ENCODE data around the gene NET1. TPM values are rescaled to one million over a fixed set of nuclear protein-coding genes. Genes with fewer than 3 reads are reported as not detected.

The NET1 gene
- total RNA-seq, 2 experiments from 2014 or later = 39.8 to 46.3 TPM

DNA sequence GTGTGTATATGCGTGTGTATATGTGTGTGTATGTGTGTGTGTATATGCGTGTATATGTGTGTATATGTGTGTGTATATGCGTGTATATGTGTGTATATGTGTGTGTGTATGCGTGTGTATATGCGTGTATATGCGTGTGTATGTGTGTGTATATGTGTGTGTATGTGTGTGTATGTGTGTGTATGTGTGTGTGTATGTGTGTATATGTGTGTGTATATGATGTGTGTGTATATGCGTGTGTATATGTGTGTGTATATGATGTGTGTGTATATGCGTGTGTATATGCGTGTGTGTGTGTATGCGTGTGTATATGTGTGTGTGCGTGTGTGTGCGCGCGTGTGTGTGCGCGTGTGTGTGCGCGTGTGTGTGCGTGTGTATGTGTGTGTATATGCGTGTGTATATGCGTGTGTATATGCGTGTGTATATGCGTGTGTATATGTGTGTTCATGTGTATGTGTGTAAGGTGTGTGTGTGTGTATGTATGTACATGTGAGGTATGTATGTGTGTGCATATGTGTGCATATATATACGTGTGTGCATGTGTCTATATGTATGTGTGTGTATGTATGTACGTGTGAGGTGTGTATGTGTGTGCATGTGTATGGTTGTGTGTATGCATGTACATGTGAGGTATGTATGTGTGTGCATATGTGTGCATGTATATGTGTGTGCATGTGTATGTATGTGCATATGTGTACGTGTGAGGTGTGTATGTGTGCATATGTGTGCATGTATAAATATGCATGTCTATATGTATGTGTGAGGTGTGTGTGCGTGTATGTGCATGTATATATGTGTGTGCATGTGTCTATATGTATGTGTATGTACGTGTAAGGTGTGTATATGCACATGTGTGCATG, 41.6 kb upstream of the NET1 start:
- POLR2A ChIA-PET = no interaction called here
- no TSS peak for BruUV-seq (replicated peaks)
- no peaks in the 10 kb centered on the region for H4K20me1 ChIP-seq (ENCODE audit: insufficient read depth, low read length)
- TF ChIP-seq, protein P1, sequence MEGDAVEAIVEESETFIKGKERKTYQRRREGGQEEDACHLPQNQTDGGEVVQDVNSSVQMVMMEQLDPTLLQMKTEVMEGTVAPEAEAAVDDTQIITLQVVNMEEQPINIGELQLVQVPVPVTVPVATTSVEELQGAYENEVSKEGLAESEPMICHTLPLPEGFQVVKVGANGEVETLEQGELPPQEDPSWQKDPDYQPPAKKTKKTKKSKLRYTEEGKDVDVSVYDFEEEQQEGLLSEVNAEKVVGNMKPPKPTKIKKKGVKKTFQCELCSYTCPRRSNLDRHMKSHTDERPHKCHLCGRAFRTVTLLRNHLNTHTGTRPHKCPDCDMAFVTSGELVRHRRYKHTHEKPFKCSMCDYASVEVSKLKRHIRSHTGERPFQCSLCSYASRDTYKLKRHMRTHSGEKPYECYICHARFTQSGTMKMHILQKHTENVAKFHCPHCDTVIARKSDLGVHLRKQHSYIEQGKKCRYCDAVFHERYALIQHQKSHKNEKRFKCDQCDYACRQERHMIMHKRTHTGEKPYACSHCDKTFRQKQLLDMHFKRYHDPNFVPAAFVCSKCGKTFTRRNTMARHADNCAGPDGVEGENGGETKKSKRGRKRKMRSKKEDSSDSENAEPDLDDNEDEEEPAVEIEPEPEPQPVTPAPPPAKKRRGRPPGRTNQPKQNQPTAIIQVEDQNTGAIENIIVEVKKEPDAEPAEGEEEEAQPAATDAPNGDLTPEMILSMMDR (conservative IDR thresholded peaks at IDR 0.05; ENCODE audit: low read length) = no peak
- TF ChIP-seq EZH2phosphoT487 (IDR thresholded peaks at IDR 0.05; ENCODE audit: borderline replicate concordance, low read depth, low read length) = no peak
- 0 out of 2 replicates have a peak, but pooled peaks cover 4% of the 10 kb centered on the region for H3K9me3 ChIP-seq (ENCODE audit: low read length)
- no peaks in the 10 kb centered on the region for H3K4me1 ChIP-seq (ENCODE audit: insufficient read depth, low read length, poor library complexity, severe bottlenecking)
- no peak overlapping the region for H3K4me2 ChIP-seq (ENCODE audit: low read length)
- no peak overlapping the region for H3K4me3 ChIP-seq (ENCODE audit: low read depth, low read length, poor library complexity, severe bottlenecking)
- no peaks in the 10 kb centered on the region for H3K36me3 ChIP-seq (ENCODE audit: insufficient read depth, low read length)
- no peaks in the 10 kb centered on the region for H3K79me2 ChIP-seq (ENCODE audit: insufficient read depth, low read depth, low read length)
- H3K9me2 ChIP-seq (ENCODE audit: insufficient read depth, low read length) = no peaks in the 10 kb centered on the region
- intact Hi-C loops (cut with micrococcal nuclease; ENCODE audit: unreplicated experiment) = no loop called here
- CTCF ChIA-PET (ENCODE audit: unreplicated experiment) = no interaction called here
- DNase-seq (ENCODE audit: low spot score) = no peak
- H2AFZ ChIP-seq (ENCODE audit: low read length) = no peak overlapping the region
- no peak overlapping the region for H3K27ac ChIP-seq (ENCODE audit: low read depth, low read length, poor library complexity, severe bottlenecking)

DNA sequence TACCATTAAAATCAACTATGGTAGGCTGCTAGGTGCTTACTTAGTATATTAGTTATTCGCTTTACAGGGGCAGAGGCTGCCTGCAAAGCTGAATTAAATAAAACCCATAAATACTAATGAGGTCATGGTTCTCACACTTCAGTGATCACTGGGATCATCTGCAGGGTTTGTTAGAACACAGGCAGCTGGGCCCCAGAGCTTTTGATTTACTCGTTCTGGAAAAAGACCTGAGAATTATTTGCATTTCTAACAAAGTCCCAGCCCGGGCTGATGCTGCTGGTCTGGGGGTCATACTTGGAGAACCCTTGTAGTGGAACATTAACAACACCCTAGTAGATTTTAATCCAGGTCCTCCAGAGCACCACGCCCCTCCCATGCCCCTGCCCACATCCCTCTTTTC, 39.0 kb upstream of the NET1 start:
- Histone ChIP-seq H3K4me1 (ENCODE audit: insufficient read depth, low read length, poor library complexity, severe bottlenecking) (no peaks in the 10 kb centered on the region), H3K27ac (ENCODE audit: low read depth, low read length, poor library complexity, severe bottlenecking) (no peak overlapping the region), H3K79me2 (ENCODE audit: insufficient read depth, low read depth, low read length) (no peaks in the 10 kb centered on the region), H2AFZ (ENCODE audit: low read length) (no peak overlapping the region), H3K4me3 (ENCODE audit: low read depth, low read length, poor library complexity, severe bottlenecking) (no peak overlapping the region), H3K9me3 (ENCODE audit: low read length) (0 out of 2 replicates have a peak, but pooled peaks cover 4% of the 10 kb centered on the region), H3K36me3 (ENCODE audit: insufficient read depth, low read length) (no peaks in the 10 kb centered on the region), H4K20me1 (ENCODE audit: insufficient read depth, low read length) (no peaks in the 10 kb centered on the region), H3K9me2 (ENCODE audit: insufficient read depth, low read length) (no peaks in the 10 kb centered on the region), H3K4me2 (ENCODE audit: low read length) (no peak overlapping the region)
- BruUV-seq (replicated peaks) = no TSS peak
- TF ChIP-seq, protein P1 (conservative IDR thresholded peaks at IDR 0.05; ENCODE audit: low read length) = no peak
- TF ChIP-seq EZH2phosphoT487 (IDR thresholded peaks at IDR 0.05; ENCODE audit: borderline replicate concordance, low read depth, low read length) = no peak
- intact Hi-C loops (cut with micrococcal nuclease; ENCODE audit: unreplicated experiment) = no loop called here
- CTCF ChIA-PET (ENCODE audit: unreplicated experiment) = no interaction called here
- DNase-seq (ENCODE audit: low spot score) = no peak
- POLR2A ChIA-PET = no interaction called here

Data from OCI-LY7 (cell line).